Measurements from ENCODE around the gene WBP2. TPM values are rescaled to one million over a fixed set of nuclear protein-coding genes. Genes with fewer than 3 reads are reported as not detected.

The WBP2 gene
- total and polyA plus RNA-seq, 10 of the 15 experiments (the other 5 are each of a cell fraction or from before 2014, with no cell fraction given), result 1.5 to 57.3 (median 27.5) TPM

GRCh38 chr17:75847614-75848522, 7.3 kb downstream of the WBP2 start:
- H4K20me1 ChIP-seq (ENCODE audit: control insufficient read depth, insufficient read depth), result no peaks in the 10 kb centered on the region
- ChIA-PET RAD21 (ENCODE audit: unreplicated experiment) (interaction anchor here (0.6 to 1.5 kb wide), 6 partner anchors 15 to 95 kb away, joined by 3 to 8 read pairs (median 3); a partner anchor contains a TSS), SMC1A (ENCODE audit: uncharacterized antibody, unreplicated experiment) (interaction anchor here (1.0 to 1.7 kb wide), 6 partner anchors 28 to 94 kb away, joined by 3 read pairs; partner anchors contain the start of gene UNK), CTCF (interaction anchor here (0.8 to 8.7 kb wide), 19 partner anchors 8 to 95 kb away, joined by 3 to 117 read pairs (median 5); partner anchors contain the start of genes GALK1 and WBP2), POLR2A (interaction anchor here (0.5 to 4.5 kb wide), 7 partner anchors 37 to 463 kb away, joined by 3 to 31 read pairs (median 3); a partner anchor contains a TSS)
- WGBS (ENCODE audit: insufficient coverage, insufficient replicate concordance, low lambda C conversion rate, missing lambda C conversion rate), result 78% methylated on average over 25 of the region's 25 CpGs
- intact Hi-C loops (cut with micrococcal nuclease; ENCODE audit: unreplicated experiment), result no loop called here
- no peaks in the 10 kb centered on the region for H3K9me3 ChIP-seq (replicated peaks; ENCODE audit: control insufficient read depth, insufficient read depth, low read length)
- no peak overlapping the region for H3K9ac ChIP-seq (ENCODE audit: control insufficient read depth, insufficient read depth, low read length)
- peaks cover 18% of the 10 kb centered on the region for H3K79me2 ChIP-seq (ENCODE audit: control insufficient read depth, insufficient read depth, low read length)
- no peak overlapping the region for H3K4me2 ChIP-seq (ENCODE audit: control insufficient read depth, insufficient read depth)
- no peak overlapping the region for H3K27ac ChIP-seq (ENCODE audit: control insufficient read depth, insufficient read depth)
- H2AFZ ChIP-seq (ENCODE audit: control insufficient read depth, low read depth, low read length), result no peak overlapping the region
- no peak for TF ChIP-seq RELB (IDR thresholded peaks at IDR 0.05; ENCODE audit: low read depth)
- TF ChIP-seq, protein P1, sequence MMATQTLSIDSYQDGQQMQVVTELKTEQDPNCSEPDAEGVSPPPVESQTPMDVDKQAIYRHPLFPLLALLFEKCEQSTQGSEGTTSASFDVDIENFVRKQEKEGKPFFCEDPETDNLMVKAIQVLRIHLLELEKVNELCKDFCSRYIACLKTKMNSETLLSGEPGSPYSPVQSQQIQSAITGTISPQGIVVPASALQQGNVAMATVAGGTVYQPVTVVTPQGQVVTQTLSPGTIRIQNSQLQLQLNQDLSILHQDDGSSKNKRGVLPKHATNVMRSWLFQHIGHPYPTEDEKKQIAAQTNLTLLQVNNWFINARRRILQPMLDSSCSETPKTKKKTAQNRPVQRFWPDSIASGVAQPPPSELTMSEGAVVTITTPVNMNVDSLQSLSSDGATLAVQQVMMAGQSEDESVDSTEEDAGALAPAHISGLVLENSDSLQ (IDR thresholded peaks at IDR 0.05), result no peak
- no peak for TF ChIP-seq TARDBP (IDR thresholded peaks at IDR 0.05; ENCODE audit: borderline replicate concordance)
- no peak for TF ChIP-seq CBX5 (IDR thresholded peaks at IDR 0.05; ENCODE audit: low read depth)
- TF ChIP-seq FOS (IDR thresholded peaks at IDR 0.05; ENCODE audit: borderline replicate concordance, extremely low read depth, insufficient read length), result no peak
- no peak for TF ChIP-seq KAT2A (conservative IDR thresholded peaks at IDR 0.05; ENCODE audit: control insufficient read depth, low read depth, low read length)
- no peak for TF ChIP-seq E2F4 (IDR thresholded peaks at IDR 0.05; ENCODE audit: low read depth, low read length)
- TF ChIP-seq SMAD5 (IDR thresholded peaks at IDR 0.05; ENCODE audit: low read depth), result no peak
- TF ChIP-seq, protein P2, sequence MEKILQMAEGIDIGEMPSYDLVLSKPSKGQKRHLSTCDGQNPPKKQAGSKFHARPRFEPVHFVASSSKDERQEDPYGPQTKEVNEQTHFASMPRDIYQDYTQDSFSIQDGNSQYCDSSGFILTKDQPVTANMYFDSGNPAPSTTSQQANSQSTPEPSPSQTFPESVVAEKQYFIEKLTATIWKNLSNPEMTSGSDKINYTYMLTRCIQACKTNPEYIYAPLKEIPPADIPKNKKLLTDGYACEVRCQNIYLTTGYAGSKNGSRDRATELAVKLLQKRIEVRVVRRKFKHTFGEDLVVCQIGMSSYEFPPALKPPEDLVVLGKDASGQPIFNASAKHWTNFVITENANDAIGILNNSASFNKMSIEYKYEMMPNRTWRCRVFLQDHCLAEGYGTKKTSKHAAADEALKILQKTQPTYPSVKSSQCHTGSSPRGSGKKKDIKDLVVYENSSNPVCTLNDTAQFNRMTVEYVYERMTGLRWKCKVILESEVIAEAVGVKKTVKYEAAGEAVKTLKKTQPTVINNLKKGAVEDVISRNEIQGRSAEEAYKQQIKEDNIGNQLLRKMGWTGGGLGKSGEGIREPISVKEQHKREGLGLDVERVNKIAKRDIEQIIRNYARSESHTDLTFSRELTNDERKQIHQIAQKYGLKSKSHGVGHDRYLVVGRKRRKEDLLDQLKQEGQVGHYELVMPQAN (conservative IDR thresholded peaks at IDR 0.05), result no peak
- TF ChIP-seq MEF2A (IDR thresholded peaks at IDR 0.05; ENCODE audit: insufficient read depth, low read depth, low read length), result no peak
- no peak for TF ChIP-seq ZNF24 (IDR thresholded peaks at IDR 0.05)
- no peak for TF ChIP-seq DPF2 (IDR thresholded peaks at IDR 0.05)
- no peak for TF ChIP-seq SRF (IDR thresholded peaks at IDR 0.05; ENCODE audit: low read depth in 2 of 2, low read length in 2 of 2)
- no peak for TF ChIP-seq WRNIP1 (IDR thresholded peaks at IDR 0.05; ENCODE audit: borderline replicate concordance, low read depth, low read length)
- TF ChIP-seq GABPA (IDR thresholded peaks at IDR 0.05; ENCODE audit: low read depth), result no peak
- no peak for TF ChIP-seq PBX3 (IDR thresholded peaks at IDR 0.05; ENCODE audit: insufficient replicate concordance, low read depth, low read length)
- BruUV-seq (replicated peaks), result no TSS peak
- H3K27me3 ChIP-seq (replicated peaks in 1 of 2; ENCODE audit: control insufficient read depth in 2 of 2, insufficient read depth in 2 of 2, low read length in 1 of 2), result no peaks in the 10 kb centered on the region
- H3K4me1 ChIP-seq (ENCODE audit: control insufficient read depth, insufficient read depth, low read length), result peaks cover 14% of the 10 kb centered on the region
- FAIRE-seq, result no peak
- no peak for DNase-seq (ENCODE audit: low read depth, low spot score)
- no peak overlapping the region for H3K4me3 ChIP-seq
- peaks cover 3 to 9% of the 10 kb centered on the region in 2 experiments for H3K36me3 ChIP-seq (ENCODE audit: control insufficient read depth in 2 of 2, insufficient read depth in 2 of 2, low read length in 1 of 2)
- in situ Hi-C loops (cut with MboI), result no loop called here
- no peak for ATAC-seq

Data from GM12878 (cell line).